Measurements from ENCODE around the gene KCNJ15.
"Not testable (repeated sequence)": the region's sequence is repeated elsewhere in the genome, so short reads cannot be mapped to it uniquely, and the experiment has no call there.

KCNJ15 gene

GRCh38 chr21:38246511-38246910, 10.3 kb upstream of the KCNJ15 start:
- Histone ChIP-seq H3K4me3 (ENCODE audit: low read length) (no peak overlapping the region), H3K36me3 (ENCODE audit: insufficient read depth, low read depth, low read length) (no peaks in the 10 kb centered on the region), H3K27me3 (ENCODE audit: insufficient read depth, low read length) (no peaks in the 10 kb centered on the region), H3K9ac (ENCODE audit: low read depth, low read length) (no peak overlapping the region), H3K9me3 (ENCODE audit: insufficient read depth, low read depth, low read length) (no peaks in the 10 kb centered on the region), H3K4me1 (ENCODE audit: insufficient read depth, low read length) (no peaks in the 10 kb centered on the region), H3K27ac (ENCODE audit: low read length) (no peak overlapping the region)

- not testable (repeated sequence) for H3K4me1 ChIP-seq (ENCODE audit: insufficient read depth, low read length); H3K27ac ChIP-seq (ENCODE audit: low read length); H3K4me3 ChIP-seq (ENCODE audit: low read length); H3K27me3 ChIP-seq (ENCODE audit: insufficient read depth, low read length); H3K9me3 ChIP-seq (ENCODE audit: insufficient read depth, low read depth, low read length); H3K36me3 ChIP-seq (ENCODE audit: insufficient read depth, low read depth, low read length); H3K9ac ChIP-seq (ENCODE audit: low read depth, low read length)
Observed at GRCh38 chr21:38247054-38247453, 9.7 kb upstream of the KCNJ15 start.

DNA sequence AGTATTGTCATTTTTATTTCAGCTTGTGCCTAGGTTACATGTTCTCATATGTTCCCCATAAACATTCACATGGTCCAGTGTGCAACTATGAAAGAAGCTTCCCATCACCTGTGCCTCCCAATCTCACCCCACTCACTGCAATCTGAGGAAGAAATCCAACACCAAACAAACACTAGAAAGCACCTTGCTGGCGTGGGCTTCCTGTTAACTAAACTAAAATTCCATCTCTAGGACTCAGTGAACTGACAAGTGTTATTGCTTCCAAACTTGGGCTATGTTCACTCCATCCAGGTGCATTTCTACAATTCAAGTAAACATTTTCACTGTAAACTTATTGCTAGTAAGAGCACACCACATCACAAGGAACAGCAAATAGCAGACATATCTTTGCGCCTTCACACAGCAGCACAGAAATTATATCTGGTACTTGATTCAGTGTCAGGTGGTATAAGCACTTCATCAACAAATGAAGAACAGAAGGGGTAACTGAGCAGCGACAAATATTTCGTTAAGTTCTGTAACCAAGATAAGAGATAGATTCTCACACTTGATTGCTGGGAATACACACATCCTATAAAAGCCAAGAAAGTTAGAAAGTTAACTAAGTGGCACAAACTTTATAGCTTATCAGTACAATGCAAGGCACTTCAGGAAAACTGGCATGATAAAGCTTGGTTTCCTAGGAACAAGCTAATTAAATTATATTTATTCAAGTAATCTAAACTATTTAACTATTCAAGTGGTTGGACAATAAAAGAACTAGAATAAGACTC, 8.9 kb upstream of the KCNJ15 start:
- H3K27me3 ChIP-seq (ENCODE audit: insufficient read depth, low read length): no peaks in the 10 kb centered on the region
- H3K36me3 ChIP-seq (ENCODE audit: insufficient read depth, low read depth, low read length): no peaks in the 10 kb centered on the region
- H3K4me3 ChIP-seq (ENCODE audit: low read length): no peak overlapping the region
- no peak overlapping the region for H3K27ac ChIP-seq (ENCODE audit: low read length)
- H3K4me1 ChIP-seq (ENCODE audit: insufficient read depth, low read length): no peaks in the 10 kb centered on the region
- no peaks in the 10 kb centered on the region for H3K9me3 ChIP-seq (ENCODE audit: insufficient read depth, low read depth, low read length)
- H3K9ac ChIP-seq (ENCODE audit: low read depth, low read length): no peak overlapping the region

GRCh38 chr21:38249256-38249655, 7.5 kb upstream of the KCNJ15 start:
- no peaks in the 10 kb centered on the region for H3K36me3 ChIP-seq (ENCODE audit: insufficient read depth, low read depth, low read length)
- no peak overlapping the region for H3K9ac ChIP-seq (ENCODE audit: low read depth, low read length)
- no peaks in the 10 kb centered on the region for H3K27me3 ChIP-seq (ENCODE audit: insufficient read depth, low read length)
- no peaks in the 10 kb centered on the region for H3K4me1 ChIP-seq (ENCODE audit: insufficient read depth, low read length)
- no peak overlapping the region for H3K4me3 ChIP-seq (ENCODE audit: low read length)
- no peak overlapping the region for H3K27ac ChIP-seq (ENCODE audit: low read length)
- no peaks in the 10 kb centered on the region for H3K9me3 ChIP-seq (ENCODE audit: insufficient read depth, low read depth, low read length)

GRCh38 chr21:38249696-38250278, 7.0 kb upstream of the KCNJ15 start:
- Histone ChIP-seq H3K4me3 (ENCODE audit: low read length) (no peak overlapping the region), H3K9me3 (ENCODE audit: insufficient read depth, low read depth, low read length) (no peaks in the 10 kb centered on the region), H3K4me1 (ENCODE audit: insufficient read depth, low read length) (no peaks in the 10 kb centered on the region), H3K9ac (ENCODE audit: low read depth, low read length) (no peak overlapping the region), H3K36me3 (ENCODE audit: insufficient read depth, low read depth, low read length) (no peaks in the 10 kb centered on the region), H3K27me3 (ENCODE audit: insufficient read depth, low read length) (no peaks in the 10 kb centered on the region), H3K27ac (ENCODE audit: low read length) (no peak overlapping the region)

- Histone ChIP-seq H3K9ac (ENCODE audit: low read depth, low read length) (no peak overlapping the region), H3K36me3 (ENCODE audit: insufficient read depth, low read depth, low read length) (no peaks in the 10 kb centered on the region), H3K4me3 (ENCODE audit: low read length) (no peak overlapping the region), H3K27me3 (ENCODE audit: insufficient read depth, low read length) (no peaks in the 10 kb centered on the region), H3K4me1 (ENCODE audit: insufficient read depth, low read length) (no peaks in the 10 kb centered on the region), H3K9me3 (ENCODE audit: insufficient read depth, low read depth, low read length) (no peaks in the 10 kb centered on the region), H3K27ac (ENCODE audit: low read length) (no peak overlapping the region)
Observed at GRCh38 chr21:38250991-38251418, 5.8 kb upstream of the KCNJ15 start.

DNA sequence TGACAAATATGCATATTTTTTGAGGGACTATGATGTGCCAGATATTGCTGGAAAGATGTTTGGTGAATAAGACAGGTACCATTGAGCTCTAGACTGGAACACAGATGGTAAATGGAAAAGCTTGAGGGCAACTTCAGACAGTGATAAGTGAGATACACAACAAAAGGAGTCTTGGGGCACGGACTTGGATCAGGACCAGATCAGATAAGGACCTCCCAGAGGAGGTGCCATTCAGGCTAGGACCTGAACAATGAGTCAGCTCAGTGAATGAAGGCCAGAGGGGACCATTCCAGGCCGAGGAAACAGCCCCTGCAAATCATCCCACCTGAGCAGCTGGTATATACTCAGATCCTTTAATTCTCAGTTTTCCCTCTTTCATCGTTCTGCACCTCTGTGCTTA, 1.8 kb upstream of the KCNJ15 start:
- Histone ChIP-seq H3K9ac (ENCODE audit: low read depth, low read length) (no peak overlapping the region), H3K27ac (ENCODE audit: low read length) (no peak overlapping the region), H3K4me3 (ENCODE audit: low read length) (no peak overlapping the region), H3K9me3 (ENCODE audit: insufficient read depth, low read depth, low read length) (no peaks in the 10 kb centered on the region), H3K36me3 (ENCODE audit: insufficient read depth, low read depth, low read length) (no peaks in the 10 kb centered on the region), H3K27me3 (ENCODE audit: insufficient read depth, low read length) (no peaks in the 10 kb centered on the region), H3K4me1 (ENCODE audit: insufficient read depth, low read length) (no peaks in the 10 kb centered on the region; the same call in 1 of the 2 replicates)

DNA sequence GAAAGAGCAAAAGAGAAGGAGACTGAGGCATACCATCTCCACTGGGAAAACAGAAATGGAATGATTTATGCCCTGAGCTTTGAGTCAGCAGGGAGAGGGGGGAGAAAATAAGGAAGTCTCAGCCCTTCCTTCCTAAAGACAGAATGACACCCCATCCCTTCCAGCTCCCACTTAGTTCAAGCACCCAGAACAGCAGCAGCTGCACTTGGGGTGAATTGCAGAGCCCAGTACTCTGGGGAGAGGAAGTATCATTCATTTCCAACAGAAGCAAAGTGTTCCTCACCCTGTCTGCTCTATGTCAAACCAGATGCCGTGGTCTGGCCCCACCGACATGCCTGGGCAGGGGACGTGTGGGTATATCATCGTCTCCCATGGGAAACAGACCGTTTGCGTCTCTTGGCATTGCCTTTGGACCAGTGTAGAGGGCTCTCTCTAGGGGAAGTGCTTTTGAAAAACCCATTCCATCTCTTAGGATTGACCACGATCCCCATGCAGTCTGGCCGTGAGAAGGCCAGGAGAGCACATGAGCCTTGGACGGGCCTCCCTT, 1.1 kb upstream of the KCNJ15 start:
- Histone ChIP-seq H3K27me3 (ENCODE audit: insufficient read depth, low read length) (no peaks in the 10 kb centered on the region), H3K36me3 (ENCODE audit: insufficient read depth, low read depth, low read length) (no peaks in the 10 kb centered on the region), H3K4me1 (ENCODE audit: insufficient read depth, low read length) (no peaks in the 10 kb centered on the region; the same call in 1 of the 2 replicates), H3K9ac (ENCODE audit: low read depth, low read length) (no peak overlapping the region), H3K27ac (ENCODE audit: low read length) (no peak overlapping the region), H3K4me3 (ENCODE audit: low read length) (no peak overlapping the region), H3K9me3 (ENCODE audit: insufficient read depth, low read depth, low read length) (no peaks in the 10 kb centered on the region)

- Histone ChIP-seq H3K36me3 (ENCODE audit: insufficient read depth, low read depth, low read length) (no peaks in the 10 kb centered on the region), H3K4me3 (ENCODE audit: low read length) (no peak overlapping the region), H3K9me3 (ENCODE audit: insufficient read depth, low read depth, low read length) (no peaks in the 10 kb centered on the region), H3K27ac (ENCODE audit: low read length) (no peak overlapping the region), H3K27me3 (ENCODE audit: insufficient read depth, low read length) (no peaks in the 10 kb centered on the region), H3K9ac (ENCODE audit: low read depth, low read length) (no peak overlapping the region), H3K4me1 (ENCODE audit: insufficient read depth, low read length) (no peaks in the 10 kb centered on the region; the same call in 1 of the 2 replicates)
Observed at GRCh38 chr21:38257667-38258066, 876 bp downstream of the KCNJ15 start.

DNA sequence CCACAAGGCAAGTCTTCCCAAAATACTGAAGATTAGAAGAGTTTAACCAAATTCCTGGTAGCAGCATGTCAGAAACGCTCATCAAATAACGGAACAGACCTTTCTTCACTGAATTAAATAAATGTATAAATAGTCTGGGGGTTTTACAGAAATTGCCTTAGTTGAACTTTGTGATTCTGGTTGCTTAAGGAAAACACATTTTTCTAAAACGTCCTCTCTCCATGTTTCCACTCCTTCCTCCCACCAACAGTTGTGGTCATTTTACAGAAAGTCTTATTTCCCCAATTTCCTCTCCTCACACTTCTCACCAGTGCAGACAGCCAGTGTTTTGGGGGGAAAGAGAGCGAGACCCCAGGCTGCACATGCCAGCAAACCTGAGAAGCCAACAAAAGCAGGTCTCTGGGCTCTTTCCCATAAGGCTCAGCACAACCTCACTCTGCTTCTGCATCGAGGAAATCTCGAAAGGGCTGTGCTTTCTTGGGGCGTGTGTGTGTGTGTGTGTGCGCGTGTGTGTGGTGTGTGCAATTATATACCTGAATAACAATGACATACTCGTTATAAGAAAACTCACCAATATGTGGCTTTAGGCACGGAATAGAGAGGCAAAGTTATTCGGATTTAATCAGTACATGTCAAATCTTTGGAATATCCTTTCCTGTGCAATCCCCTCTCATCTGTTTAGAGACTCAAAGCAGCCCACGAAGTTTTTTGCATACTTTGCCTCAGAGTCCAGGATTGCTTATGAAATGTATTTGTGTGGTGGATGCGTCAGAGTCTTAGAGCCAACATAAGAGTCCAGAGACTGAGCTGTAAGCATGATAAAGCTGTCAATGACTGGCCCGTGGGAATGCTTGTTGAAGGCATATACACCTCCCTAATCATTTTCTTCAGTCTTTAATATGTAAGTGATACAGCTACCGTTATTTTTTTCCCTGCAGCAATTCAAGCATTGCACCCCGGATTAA, 2.0 kb downstream of the KCNJ15 start:
- Histone ChIP-seq H3K27ac (ENCODE audit: low read length) (no peak overlapping the region), H3K9ac (ENCODE audit: low read depth, low read length) (no peak overlapping the region), H3K4me3 (ENCODE audit: low read length) (no peak overlapping the region), H3K4me1 (ENCODE audit: insufficient read depth, low read length) (no peaks in the 10 kb centered on the region; the same call in 1 of the 2 replicates), H3K36me3 (ENCODE audit: insufficient read depth, low read depth, low read length) (no peaks in the 10 kb centered on the region), H3K27me3 (ENCODE audit: insufficient read depth, low read length) (no peaks in the 10 kb centered on the region), H3K9me3 (ENCODE audit: insufficient read depth, low read depth, low read length) (no peaks in the 10 kb centered on the region)

DNA sequence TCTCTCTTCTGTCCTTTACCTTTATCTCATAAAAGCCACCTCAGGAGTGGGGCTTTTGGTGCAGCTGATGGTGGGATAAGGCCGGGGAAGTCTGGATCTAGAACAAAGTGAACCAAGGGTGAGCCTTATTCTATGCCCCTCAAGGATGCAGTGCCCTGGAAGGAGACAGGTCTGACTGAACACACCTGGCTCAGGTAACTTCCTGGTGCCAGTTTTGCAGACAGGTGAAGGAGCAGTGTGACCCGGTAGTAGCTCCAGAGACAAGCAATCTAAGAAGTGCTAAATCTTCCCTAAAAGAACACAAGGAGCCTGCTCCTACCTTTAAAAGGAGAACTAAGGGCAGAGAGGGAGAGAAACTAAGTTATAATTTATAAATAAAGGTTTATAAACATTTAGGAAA, 2.9 kb downstream of the KCNJ15 start:
- H3K27ac ChIP-seq (ENCODE audit: low read length): no peak overlapping the region
- no peaks in the 10 kb centered on the region for H3K9me3 ChIP-seq (ENCODE audit: insufficient read depth, low read depth, low read length)
- H3K9ac ChIP-seq (ENCODE audit: low read depth, low read length): no peak overlapping the region
- H3K36me3 ChIP-seq (ENCODE audit: insufficient read depth, low read depth, low read length): no peaks in the 10 kb centered on the region
- H3K4me3 ChIP-seq (ENCODE audit: low read length): no peak overlapping the region
- no peaks in the 10 kb centered on the region for H3K27me3 ChIP-seq (ENCODE audit: insufficient read depth, low read length)
- no peaks in the 10 kb centered on the region; the same call in 1 of the 2 replicates for H3K4me1 ChIP-seq (ENCODE audit: insufficient read depth, low read length)

Measured in iPS-20b (cell line).